GM23338 (cell line): ENCODE results near the gene DNAH11. TPM values are rescaled to one million over a fixed set of nuclear protein-coding genes. Genes with fewer than 3 reads are reported as not detected.

Experiments
- ATAC-seq: fragments of 200-7000 bp; cut with Tn5 transposase; 3 replicates; pipeline ENCODE4 v1.9.1; 2020
- DNase-seq: peaks from one replicate; pipeline ENCODE4 v3.0.0-alpha.2; 2015; ENCODE audit warnings: low spot score
- H2AFZ ChIP-seq: fragments of 200-600 bp; sonication (generic); 2 replicates; pipeline ENCODE4 v1.8.0; 2016; ENCODE audit warnings: antibody characterized with exemption, mild to moderate bottlenecking, moderate library complexity
- H3F3A ChIP-seq: fragments of 200-600 bp; sonication (generic); replicated peaks from 2 replicates; pipeline ENCODE4 v1.8.0; 2017; ENCODE audit warnings: antibody characterized with exemption, mixed run types, low read depth
- H3K27ac ChIP-seq: fragments of 200-600 bp; sonication (generic); 2 replicates; pipeline ENCODE4 v1.6.1; 2016; ENCODE audit warnings: low read depth
- H3K27me3 ChIP-seq: fragments of 200-600 bp; sonication (generic); 2 replicates; pipeline ENCODE4 v1.8.0; 2016; ENCODE audit warnings: mild to moderate bottlenecking, mixed run types, moderate library complexity; ENCODE audit not compliant: insufficient read depth
- H3K36me3 ChIP-seq: fragments of 200-600 bp; sonication (generic); 2 replicates; pipeline ENCODE4 v1.8.0; 2016; ENCODE audit warnings: mild to moderate bottlenecking; ENCODE audit not compliant: insufficient read depth
- H3K4me1 ChIP-seq: fragments of 200-600 bp; sonication (generic); 2 replicates; pipeline ENCODE4 v1.8.0; 2016; ENCODE audit warnings: mild to moderate bottlenecking, moderate library complexity; ENCODE audit not compliant: insufficient read depth
- H3K4me2 ChIP-seq: fragments of 200-600 bp; sonication (generic); 2 replicates; pipeline ENCODE4 v1.7.1; 2017; ENCODE audit warnings: mixed run types
- H3K4me3 ChIP-seq: fragments of 200-600 bp; sonication (generic); 2 replicates; pipeline ENCODE4 v1.6.1; 2016; ENCODE audit warnings: mixed run types
- H3K79me2 ChIP-seq: fragments of 200-600 bp; sonication (generic); replicated peaks from 2 replicates; pipeline ENCODE4 v1.8.0; 2017; ENCODE audit warnings: mild to moderate bottlenecking; ENCODE audit not compliant: insufficient read depth
- H3K9me2 ChIP-seq: fragments of 200-600 bp; sonication (generic); 2 replicates; pipeline ENCODE4 v1.8.0; 2017; ENCODE audit not compliant: insufficient read depth
- H4K20me1 ChIP-seq: fragments of 200-600 bp; sonication (generic); replicated peaks from 2 replicates; pipeline ENCODE4 v1.8.0; 2017; ENCODE audit warnings: mild to moderate bottlenecking; ENCODE audit not compliant: insufficient read depth
- H3K27ac Mint-ChIP-seq: 2 replicates; pipeline ENCODE4 v1.8.0; 2020; ENCODE audit warnings: inconsistent platforms, mild to moderate bottlenecking, moderate library complexity, mixed read lengths
- H3K27me3 Mint-ChIP-seq: 3 replicates; pipeline ENCODE4 v1.8.0; 2022; ENCODE audit warnings: low read depth, mild to moderate bottlenecking, moderate library complexity, mixed read lengths, inconsistent platforms; ENCODE audit not compliant: insufficient read depth, poor library complexity
- H3K36me3 Mint-ChIP-seq: 3 replicates; pipeline ENCODE4 v1.8.0; 2021; ENCODE audit warnings: low read depth, mild to moderate bottlenecking, inconsistent platforms, moderate library complexity, mixed read lengths
- H3K4me1 Mint-ChIP-seq: 3 replicates; pipeline ENCODE4 v1.8.0; 2020; ENCODE audit warnings: mild to moderate bottlenecking, inconsistent platforms, mixed read lengths
- H3K4me3 Mint-ChIP-seq: 3 replicates; pipeline ENCODE4 v1.8.0; 2021; ENCODE audit warnings: moderate library complexity, mild to moderate bottlenecking, inconsistent platforms, mixed read lengths
- H3K9me3 Mint-ChIP-seq: 3 replicates; pipeline ENCODE4 v1.8.0; 2020; ENCODE audit warnings: moderate library complexity, mild to moderate bottlenecking, inconsistent platforms, mixed read lengths
- REST ChIP-seq: IDR thresholded peaks from one replicate; pipeline ENCODE4 v1.6.1; 2018; ENCODE audit warnings: antibody characterized with exemption; ENCODE audit not compliant: unreplicated experiment
- STAT1 ChIP-seq: IDR thresholded peaks from one replicate; pipeline ENCODE4 v1.6.1; 2016; ENCODE audit warnings: antibody characterized with exemption; ENCODE audit not compliant: unreplicated experiment
- ZNF462 ChIP-seq: fragments of 250-450 bp; sonication (Bioruptor Pico); IDR thresholded peaks from 2 replicates; pipeline ENCODE4 v1.5.0; 2020; ENCODE audit warnings: mild to moderate bottlenecking, moderate library complexity
- polyA plus RNA-seq: library from polyadenylated mRNA; unstranded; fragments of >200 nt; fragmentation: Nextera tagmentation; extraction: Ambion mirVana; gene quantifications from 2 replicates; pipeline ENCODE4 v1.2.1, GENCODE V29; 2016
- total RNA-seq: library from RNA; depleted of rRNA; stranded (reverse); fragments of >200 nt; shearing (Covaris generic); gene quantifications from 2 replicates; pipeline ENCODE4 v1.2.3, GENCODE V29; 2014

The DNAH11 gene
- total and polyA plus RNA-seq, 2 experiments from 2014 or later, result 9.3 TPM

GRCh38 chr7:21616796-21617436 lies 74.1 kb downstream of the DNAH11 start:
- H3K27ac ChIP-seq, result no peak overlapping the region
- Mint-ChIP-seq H3K27me3 (no peaks in the 10 kb centered on the region), H3K4me3 (no peak overlapping the region), H3K36me3 (peaks cover 6% of the 10 kb centered on the region; the same call in 2 of the 3 replicates), H3K4me1 (no peaks in the 10 kb centered on the region), H3K9me3 (peaks cover 2% of the 10 kb centered on the region; the same call in 1 of the 3 replicates), H3K27ac (0 out of 2 replicates have a peak overlapping the region, but pooled peaks have one; percentile 26)
- no peaks in the 10 kb centered on the region for H3K4me1 ChIP-seq
- no peaks in the 10 kb centered on the region for H3K27me3 ChIP-seq
- H3K9me2 ChIP-seq, result no peaks in the 10 kb centered on the region
- H2AFZ ChIP-seq, result no peak overlapping the region
- H3F3A ChIP-seq, result no peaks in the 10 kb centered on the region
- TF ChIP-seq STAT1 (no peak), REST (no peak)
- no peak overlapping the region for H3K4me3 ChIP-seq
- no peaks in the 10 kb centered on the region for H3K36me3 ChIP-seq
- H4K20me1 ChIP-seq, result no peaks in the 10 kb centered on the region
- no peak for DNase-seq
- no peaks in the 10 kb centered on the region for H3K79me2 ChIP-seq
- ATAC-seq, result no peak
- no peak overlapping the region for H3K4me2 ChIP-seq

GRCh38 chr7:21617513-21617912 lies 74.7 kb downstream of the DNAH11 start:
- Mint-ChIP-seq H3K4me3 (no peak overlapping the region), H3K36me3 (peaks cover 6% of the 10 kb centered on the region; the same call in 2 of the 3 replicates)
- ATAC-seq, result no peak

More at GRCh38 chr7:21617513-21617912, 74.7 kb downstream of the DNAH11 start:
- no peaks in the 10 kb centered on the region for H3K9me2 ChIP-seq
- Mint-ChIP-seq H3K27ac (0 out of 2 replicates have a peak overlapping the region, but pooled peaks have one; percentile 26), H3K27me3 (no peaks in the 10 kb centered on the region), H3K9me3 (peaks cover 2% of the 10 kb centered on the region; the same call in 1 of the 3 replicates), H3K4me1 (no peaks in the 10 kb centered on the region)
- no peaks in the 10 kb centered on the region for H4K20me1 ChIP-seq
- no peak for TF ChIP-seq ZNF462 (CRISPR knock-in tag)
- no peak for DNase-seq
- no peaks in the 10 kb centered on the region for H3K27me3 ChIP-seq
- H3F3A ChIP-seq, result no peaks in the 10 kb centered on the region
- H3K4me1 ChIP-seq, result no peaks in the 10 kb centered on the region
- no peak overlapping the region for H2AFZ ChIP-seq
- no peak overlapping the region for H3K27ac ChIP-seq
- no peaks in the 10 kb centered on the region for H3K36me3 ChIP-seq
- no peak overlapping the region for H3K4me2 ChIP-seq
- H3K4me3 ChIP-seq, result no peak overlapping the region
- no peaks in the 10 kb centered on the region for H3K79me2 ChIP-seq
